H1 (cell line): Measurements from ENCODE around the gene CEP128. TPM values are rescaled to one million over a fixed set of nuclear protein-coding genes. Genes with fewer than 3 reads are reported as not detected.

Source experiments
- CTCF ChIA-PET: fragments of 300-600 bp; sonication (Branson Sonifier 250); formaldehyde crosslinking; loops from one replicate; lab custom pipeline; 2021; ENCODE audit not compliant: partially characterized antibody; lab: Charles Lee
- POLR2A ChIA-PET: fragments of 300-600 bp; sonication (Branson Sonifier 250); formaldehyde crosslinking; loops from one replicate; lab custom pipeline; 2021; ENCODE audit warnings: inconsistent platforms; ENCODE audit not compliant: partially characterized antibody; lab: Charles Lee
- DNase-seq, 2 experiments: peaks; one replicate each; pipeline versions ENCODE4 v3.0.0 to v3.0.0-alpha.2; 2010 to 2022; ENCODE audit warnings: low spot score in 2 of 2, low read depth in 1 of 2, mixed read lengths in 1 of 2
- FAIRE-seq: peaks from 2 replicates; lab custom pipeline; 2011; peaks lifted over from hg19 to GRCh38; lab: Jason Lieb, UNC
- H2AFZ ChIP-seq: 2 replicates; pipeline ENCODE4 v1.8.1; 2012; ENCODE audit warnings: low read length, inconsistent platforms
- H2AK5ac ChIP-seq: 2 replicates; pipeline ENCODE4 v1.6.1; 2013; ENCODE audit warnings: low read depth, low read length
- H2BK120ac ChIP-seq: replicated peaks from 2 replicates; pipeline ENCODE3; 2013; ENCODE audit warnings: low read depth, low read length, inconsistent platforms
- H2BK12ac ChIP-seq: 2 replicates; pipeline ENCODE4 v1.6.1; 2013; ENCODE audit warnings: low read depth, low read length
- H2BK15ac ChIP-seq: 2 replicates; pipeline ENCODE4 v1.6.1; 2013; ENCODE audit warnings: low read length
- H2BK20ac ChIP-seq: 2 replicates; pipeline ENCODE4 v1.6.1; 2013; ENCODE audit warnings: low read length
- H2BK5ac ChIP-seq: 2 replicates; pipeline ENCODE4 v1.6.1; 2013; ENCODE audit warnings: low read depth, low read length
- H3K14ac ChIP-seq: 2 replicates; pipeline ENCODE4 v1.6.1; 2013; ENCODE audit warnings: inconsistent platforms; ENCODE audit not compliant: insufficient read length
- H3K18ac ChIP-seq: 2 replicates; pipeline ENCODE4 v1.6.1; 2013; ENCODE audit warnings: low read length; ENCODE audit errors: extremely low read depth
- H3K23ac ChIP-seq: 2 replicates; pipeline ENCODE4 v1.6.1; 2013; ENCODE audit warnings: inconsistent platforms; ENCODE audit not compliant: insufficient read length
- H3K23me2 ChIP-seq: 2 replicates; pipeline ENCODE4 v1.6.1; 2013; ENCODE audit warnings: low read depth, low read length
- H3K27ac ChIP-seq: 2 replicates; pipeline ENCODE4 v1.6.1; 2011; ENCODE audit warnings: low read depth, low read length, inconsistent platforms
- H3K27me3 ChIP-seq, 4 experiments: replicated peaks in 1 of 4; 1 replicate in 1 of 4; 2 replicates in 3 of 4; pipeline versions ENCODE4 v1.6.1 to v1.8.1; 2011 to 2013; ENCODE audit warnings: low read length in 3 of 4, mild to moderate bottlenecking in 3 of 4, inconsistent platforms in 2 of 4, mixed read lengths in 2 of 4, moderate library complexity in 1 of 4; ENCODE audit not compliant: control insufficient read depth in 3 of 4, insufficient read depth in 3 of 4; ENCODE audit errors: extremely low read depth in 1 of 4
- H3K36me3 ChIP-seq, 4 experiments: 2 replicates each; pipeline versions ENCODE4 v1.6.1 to v1.8.1; 2011 to 2013; ENCODE audit warnings: mild to moderate bottlenecking in 4 of 4, low read length in 3 of 4, moderate library complexity in 2 of 4, control low read depth in 1 of 4, inconsistent platforms in 1 of 4; ENCODE audit not compliant: insufficient read depth in 4 of 4, control insufficient read depth in 2 of 4
- H3K4ac ChIP-seq: replicated peaks from 2 replicates; pipeline ENCODE3; 2013; ENCODE audit warnings: low read length, low read depth, mixed read lengths, inconsistent platforms; ENCODE audit not compliant: insufficient read length
- H3K4me1 ChIP-seq, 4 experiments: replicated peaks in 1 of 4; 1 replicate in 1 of 4; 2 replicates in 3 of 4; pipeline versions ENCODE4 v1.6.1 to v1.8.1; 2011 to 2013; ENCODE audit warnings: low read length in 3 of 4, inconsistent platforms in 2 of 4, mixed read lengths in 1 of 4; ENCODE audit not compliant: insufficient read depth in 4 of 4, control insufficient read depth in 3 of 4
- H3K4me2 ChIP-seq, 2 experiments: 2 replicates each; pipeline versions ENCODE4 v1.6.1 to v1.8.1; 2011 to 2013; ENCODE audit warnings: low read depth in 2 of 2, low read length in 2 of 2, control low read depth in 1 of 2, inconsistent platforms in 1 of 2, mild to moderate bottlenecking in 1 of 2; ENCODE audit not compliant: insufficient read depth in 1 of 2
- H3K4me3 ChIP-seq, 4 experiments: fragments of 200-600, 300-600 bp in 1 of 4; sonication (generic), shearing (Covaris generic), sonication (Bioruptor Twin) in 1 of 4; 2 replicates each; pipeline versions ENCODE4 v1.5.1 to v1.8.1; 2011 to 2016; ENCODE audit warnings: low read length in 4 of 4, low read depth in 3 of 4, control low read depth in 2 of 4, inconsistent platforms in 2 of 4, mild to moderate bottlenecking in 2 of 4, mixed read lengths in 1 of 4, moderate library complexity in 1 of 4; ENCODE audit not compliant: insufficient read depth in 2 of 4; ENCODE audit errors: extremely low read depth in 1 of 4
- H3K56ac ChIP-seq: replicated peaks from 2 replicates; pipeline ENCODE3; 2013; ENCODE audit warnings: low read depth, mild to moderate bottlenecking, mixed read lengths, low read length, inconsistent platforms; ENCODE audit not compliant: insufficient read length
- H3K79me1 ChIP-seq: 2 replicates; pipeline ENCODE4 v1.6.1; 2013; ENCODE audit warnings: low read depth, low read length, control low read depth
- H3K79me2 ChIP-seq, 2 experiments: 2 replicates each; pipeline versions ENCODE4 v1.6.1 to v1.8.1; 2012 to 2013; ENCODE audit warnings: low read length in 2 of 2, mild to moderate bottlenecking in 2 of 2, inconsistent platforms in 1 of 2; ENCODE audit not compliant: insufficient read depth in 2 of 2, control insufficient read depth in 1 of 2
- H3K9ac ChIP-seq, 4 experiments: replicated peaks in 1 of 4; 1 replicate in 1 of 4; 2 replicates in 3 of 4; pipeline versions ENCODE4 v1.6.1 to v1.8.1; 2011 to 2013; ENCODE audit warnings: low read depth in 3 of 4, low read length in 3 of 4, control low read depth in 2 of 4, mild to moderate bottlenecking in 2 of 4, moderate library complexity in 2 of 4, inconsistent platforms in 1 of 4; ENCODE audit errors: extremely low read depth in 1 of 4
- H3K9me3 ChIP-seq, 2 experiments: 2 replicates each; pipeline versions ENCODE4 v1.6.1 to v1.8.1; 2012 to 2013; ENCODE audit warnings: mild to moderate bottlenecking in 2 of 2, moderate library complexity in 2 of 2, control low read depth in 1 of 2, inconsistent platforms in 1 of 2, low read depth in 1 of 2, low read length in 1 of 2, mixed read lengths in 1 of 2; ENCODE audit not compliant: insufficient read depth in 2 of 2
- H4K20me1 ChIP-seq, 2 experiments: replicated peaks in 1 of 2; 2 replicates each; pipeline versions ENCODE3 to v1.8.1; 2011 to 2013; ENCODE audit warnings: inconsistent platforms in 2 of 2, low read length in 2 of 2, mild to moderate bottlenecking in 1 of 2; ENCODE audit not compliant: insufficient read depth in 2 of 2, control insufficient read depth in 1 of 2
- H4K5ac ChIP-seq: 2 replicates; pipeline ENCODE4 v1.6.1; 2013; ENCODE audit warnings: low read length, low read depth, mixed read lengths, inconsistent platforms; ENCODE audit not compliant: insufficient read length
- H4K8ac ChIP-seq: 2 replicates; pipeline ENCODE4 v1.8.0; 2013; ENCODE audit warnings: mild to moderate bottlenecking, moderate library complexity, low read length, inconsistent platforms; ENCODE audit not compliant: insufficient read depth; ENCODE audit errors: extremely low read depth
- H4K91ac ChIP-seq: replicated peaks from 2 replicates; pipeline ENCODE3; 2013; ENCODE audit warnings: low read length, mixed read lengths, inconsistent platforms; ENCODE audit not compliant: insufficient read length
- BACH1 ChIP-seq: IDR thresholded peaks from 2 replicates; pipeline ENCODE4 v1.6.1; 2012; ENCODE audit warnings: low read length, improper control_type of control experiment
- CBX5 ChIP-seq: fragments of 300-800, 300-1000 bp; sonication (generic); IDR thresholded peaks from 2 replicates; pipeline ENCODE4 v1.7.1; 2016; ENCODE audit warnings: antibody characterized with exemption, low read length, low read depth
- CHD1 ChIP-seq: IDR thresholded peaks from 2 replicates; pipeline ENCODE4 v1.6.1; 2012; ENCODE audit warnings: low read depth, low read length, improper control_type of control experiment
- JUN ChIP-seq: IDR thresholded peaks from 2 replicates; pipeline ENCODE4 v1.6.1; 2011; ENCODE audit warnings: low read depth, mild to moderate bottlenecking, improper control_type of control experiment, low read length
- NANOG ChIP-seq: IDR thresholded peaks from 2 replicates; pipeline ENCODE4 v1.6.1; 2011; ENCODE audit warnings: low read length, low read depth, mild to moderate bottlenecking, inconsistent platforms; ENCODE audit not compliant: insufficient read depth, poor library complexity, severe bottlenecking
- NRF1 ChIP-seq: IDR thresholded peaks from 2 replicates; pipeline ENCODE4 v1.6.1; 2011; ENCODE audit warnings: mild to moderate bottlenecking, low read depth, low read length, improper control_type of control experiment
- POU5F1 ChIP-seq: IDR thresholded peaks from 2 replicates; pipeline ENCODE4 v1.6.1; 2011; ENCODE audit warnings: low read depth, mild to moderate bottlenecking, low read length, moderate library complexity
- SIX5 ChIP-seq: IDR thresholded peaks from 2 replicates; pipeline ENCODE4 v1.6.1; 2011; ENCODE audit warnings: mild to moderate bottlenecking, low read depth, low read length
- SP1 ChIP-seq: IDR thresholded peaks from 2 replicates; pipeline ENCODE4 v1.6.1; 2011; ENCODE audit warnings: low read depth, low read length
- TAF1 ChIP-seq: IDR thresholded peaks from 2 replicates; pipeline ENCODE4 v1.6.1; 2011; ENCODE audit warnings: mild to moderate bottlenecking, low read depth, low read length
- TAF7 ChIP-seq: optimal IDR thresholded peaks from 2 replicates; pipeline ENCODE3; 2011; ENCODE audit warnings: low read depth, mild to moderate bottlenecking, inconsistent platforms, low read length, moderate library complexity, borderline replicate concordance
- TEAD4 ChIP-seq: IDR thresholded peaks from 2 replicates; pipeline ENCODE4 v1.6.1; 2012; ENCODE audit warnings: low read depth, low read length, inconsistent platforms, mixed read lengths
- WGBS, 2 experiments: shearing (Covaris generic) in 1 of 2; methylation state at CpG; one replicate each; pipeline versions ENCODE4 v1.1.6 to v1.1.7; 2013 to 2015; ENCODE audit warnings: low lambda C conversion rate in 2 of 2, mixed read lengths in 2 of 2, inconsistent platforms in 1 of 2, low coverage in 1 of 2, missing lambda C conversion rate in 1 of 2; ENCODE audit not compliant: insufficient replicate concordance in 2 of 2, insufficient coverage in 1 of 2, insufficient read length in 1 of 2; ENCODE audit errors: extremely low coverage in 1 of 2, missing lambda C conversion rate in 1 of 2; 5-methylcytosine and 5-hydroxymethylcytosine counted together
- polyA plus RNA-seq, 7 experiments: library from polyadenylated mRNA; depleted of rRNA in 3 of 7; stranded (reverse) in 5 of 7; unstranded in 2 of 7; fragments of >200 nt in 5 of 7; fragments of 200-250 nt in 2 of 7; gene quantifications; 1 replicate in 5 of 7; 2 replicates in 1 of 7; 4 replicates in 1 of 7; pipeline versions ENCODE4 v1.2.1 to v1.2.3, GENCODE V29; 2011 to 2013; ENCODE audit warnings: missing spikeins in 2 of 7, mixed read lengths in 2 of 7
- total RNA-seq: library from RNA; stranded (reverse); fragmentation: NEBNext Ultra II Directional; extraction: Animal tissue kit (Norgen Biotek cat#: 25700); gene quantifications from 2 replicates; pipeline ENCODE4 v1.2.1, GENCODE V29; 2021
- TF ChIP-seq, protein P1 (sequence below), 3 experiments: IDR thresholded peaks; 1 replicate in 2 of 3; 2 replicates in 1 of 3; pipeline versions ENCODE4 v1.5.1 to v1.6.1; 2011; ENCODE audit warnings: low read length in 3 of 3, mild to moderate bottlenecking in 3 of 3, inconsistent platforms in 2 of 3, low read depth in 1 of 3, moderate library complexity in 1 of 3; ENCODE audit not compliant: insufficient read depth in 1 of 3; ENCODE audit errors: control extremely low read depth in 1 of 3

Gene CEP128
- total and polyA plus RNA-seq, 2 of the 8 experiments (the other 6 are each of a cell fraction or from before 2014, with no cell fraction given) = 1.9 to 17.0 TPM

- no peak overlapping the region for H3K27ac ChIP-seq
- H3K27me3 ChIP-seq = no peaks in the 10 kb centered on the region
- H3K56ac ChIP-seq = no peak overlapping the region
- H3K9me3 ChIP-seq = peaks cover 0 to 10% of the 10 kb centered on the region in 2 experiments; a peak in 3 of 4 replicates
- ChIA-PET CTCF (interaction anchor here (1.4 kb wide), 1 partner anchor 709 kb away, joined by 3 read pairs; no protein-coding TSS in a partner anchor), POLR2A (no interaction called here)
- H4K20me1 ChIP-seq = no peaks in the 10 kb centered on the region
- H3K4me1 ChIP-seq = no peaks in the 10 kb centered on the region
- H2AFZ ChIP-seq = no peak overlapping the region
- no peak overlapping the region for H3K4ac ChIP-seq
- no peak overlapping the region for H2BK12ac ChIP-seq
- H3K4me2 ChIP-seq = no peak overlapping the region
- peaks cover 0 to 5% (median 0%) of the 10 kb centered on the region in 4 experiments; a peak in 1 of 8 replicates for H3K36me3 ChIP-seq
- H4K8ac ChIP-seq = no peak overlapping the region
- H3K9ac ChIP-seq = no peak overlapping the region
- no peaks in the 10 kb centered on the region for H3K79me2 ChIP-seq
- no peak overlapping the region for H2BK20ac ChIP-seq
- H4K91ac ChIP-seq = no peak overlapping the region
- WGBS, 2 experiments = 93% methylated on average over 2 of the region's 2 CpGs; no CpG with 5 or more reads in 1 of the 2 experiments
- H3K23me2 ChIP-seq = no peaks in the 10 kb centered on the region
- FAIRE-seq = no peak
- no peak overlapping the region for H3K14ac ChIP-seq
- H3K23ac ChIP-seq = no peak overlapping the region
- H3K79me1 ChIP-seq = no peaks in the 10 kb centered on the region
- no peak overlapping the region for H2BK15ac ChIP-seq
- H3K18ac ChIP-seq = no peak overlapping the region
- H4K5ac ChIP-seq = no peak overlapping the region
- no peak overlapping the region for H2BK5ac ChIP-seq
- H2BK120ac ChIP-seq = no peak overlapping the region
- no peak for DNase-seq
- H3K4me3 ChIP-seq = no peak overlapping the region
- no peak overlapping the region for H2AK5ac ChIP-seq
- TF ChIP-seq CHD1 (no peak), BACH1 (no peak), TEAD4 (no peak), NRF1 (no peak), SP1 (no peak), CBX5 (no peak), POU5F1 (no peak), NANOG (no peak), TAF1 (no peak), JUN (no peak), TAF7 (no peak), SIX5 (no peak)
- TF ChIP-seq, protein P1, sequence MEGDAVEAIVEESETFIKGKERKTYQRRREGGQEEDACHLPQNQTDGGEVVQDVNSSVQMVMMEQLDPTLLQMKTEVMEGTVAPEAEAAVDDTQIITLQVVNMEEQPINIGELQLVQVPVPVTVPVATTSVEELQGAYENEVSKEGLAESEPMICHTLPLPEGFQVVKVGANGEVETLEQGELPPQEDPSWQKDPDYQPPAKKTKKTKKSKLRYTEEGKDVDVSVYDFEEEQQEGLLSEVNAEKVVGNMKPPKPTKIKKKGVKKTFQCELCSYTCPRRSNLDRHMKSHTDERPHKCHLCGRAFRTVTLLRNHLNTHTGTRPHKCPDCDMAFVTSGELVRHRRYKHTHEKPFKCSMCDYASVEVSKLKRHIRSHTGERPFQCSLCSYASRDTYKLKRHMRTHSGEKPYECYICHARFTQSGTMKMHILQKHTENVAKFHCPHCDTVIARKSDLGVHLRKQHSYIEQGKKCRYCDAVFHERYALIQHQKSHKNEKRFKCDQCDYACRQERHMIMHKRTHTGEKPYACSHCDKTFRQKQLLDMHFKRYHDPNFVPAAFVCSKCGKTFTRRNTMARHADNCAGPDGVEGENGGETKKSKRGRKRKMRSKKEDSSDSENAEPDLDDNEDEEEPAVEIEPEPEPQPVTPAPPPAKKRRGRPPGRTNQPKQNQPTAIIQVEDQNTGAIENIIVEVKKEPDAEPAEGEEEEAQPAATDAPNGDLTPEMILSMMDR (IDR thresholded peaks at IDR 0.05; ENCODE audit: control extremely low read depth in 1 of 3, insufficient read depth in 1 of 3, low read depth in 1 of 3, low read length in 3 of 3) = no peak
Observed at GRCh38 chr14:80872645-80873044, 68.9 kb downstream of the CEP128 start.
